Measurements from ENCODE around the gene RAB27B. TPM values are rescaled to one million over a fixed set of nuclear protein-coding genes. Genes with fewer than 3 reads are reported as not detected.

The RAB27B gene
- total and polyA plus RNA-seq, 2 of the 8 experiments (the other 6 are each of a cell fraction or from before 2014, with no cell fraction given), result 0.05 to 0.60 TPM

- TF ChIP-seq CHD7 (IDR thresholded peaks at IDR 0.05; ENCODE audit: insufficient replicate concordance, low read length) (no peak), CHD1 (IDR thresholded peaks at IDR 0.05; ENCODE audit: low read depth, low read length) (no peak), SP4 (IDR thresholded peaks at IDR 0.05; ENCODE audit: low read length) (no peak), RAD21 (IDR thresholded peaks at IDR 0.05 in 1 of 2, conservative IDR thresholded peaks at IDR 0.05 in 1 of 2; ENCODE audit: low read depth in 2 of 2, low read length in 2 of 2) (no peak), PHF8 (conservative IDR thresholded peaks at IDR 0.05; ENCODE audit: low read depth, low read length) (no peak), CREB1 (IDR thresholded peaks at IDR 0.05) (no peak), SP2 (IDR thresholded peaks at IDR 0.05; ENCODE audit: low read length) (no peak), SUZ12 (IDR thresholded peaks at IDR 0.05; ENCODE audit: low read length) (no peak), SIX5 (IDR thresholded peaks at IDR 0.05; ENCODE audit: low read depth, low read length) (no peak), SP1 (IDR thresholded peaks at IDR 0.05; ENCODE audit: low read depth, low read length) (no peak), SRF (IDR thresholded peaks at IDR 0.05; ENCODE audit: low read depth, low read length) (no peak), YY1 (IDR thresholded peaks at IDR 0.05; ENCODE audit: low read depth, low read length) (no peak), BRCA1 (IDR thresholded peaks at IDR 0.05; ENCODE audit: low read depth, low read length) (no peak), POLR2A (IDR thresholded peaks at IDR 0.05; ENCODE audit: control extremely low read depth in 1 of 2, low read depth in 2 of 2, low read length in 2 of 2) (no peak)
Observed at GRCh38 chr18:54830260-54830659, 2.0 kb downstream of the RAB27B start (continued).
